Urothelium cell line (cell line): ENCODE results near the gene PDCD11.
A peak's percentile ranks its signal among the peaks of the same experiment; 100 is the strongest.
"Not testable (repeated sequence)": the region's sequence is repeated elsewhere in the genome, so short reads cannot be mapped to it uniquely, and the experiment has no call there.

Experiments used
- DNase-seq: peaks from one replicate; pipeline ENCODE4 v3.0.0; 2011; ENCODE audit warnings: low spot score, mixed read lengths
- FAIRE-seq: peaks from 2 replicates; lab custom pipeline; 2011; peaks lifted over from hg19 to GRCh38; lab: Jason Lieb, UNC

PDCD11 gene

GRCh38 chr10:103470761-103471653, 74.6 kb downstream of the PDCD11 start:
- DNase-seq, result peak; percentile 87
- peak; percentile 20 for FAIRE-seq

GRCh38 chr10:103472005-103472404, 75.6 kb downstream of the PDCD11 start:
- DNase-seq (no peak), FAIRE-seq (no peak)

- DNase-seq, result no peak
- no peak for FAIRE-seq
Observed at GRCh38 chr10:103473261-103473671, 76.8 kb downstream of the PDCD11 start.

- no peak for DNase-seq
- FAIRE-seq, result no peak
Observed at GRCh38 chr10:103474077-103474476, 77.7 kb downstream of the PDCD11 start.

- no peak for DNase-seq
- FAIRE-seq, result no peak
Observed at GRCh38 chr10:103475437-103475836, 79.0 kb downstream of the PDCD11 start.

- DNase-seq (no peak), FAIRE-seq (no peak)
Observed at GRCh38 chr10:103476046-103476768, 79.8 kb downstream of the PDCD11 start.

- DNase-seq (no peak), FAIRE-seq (peak; percentile 23)
Observed at GRCh38 chr10:103478671-103479070, 82.2 kb downstream of the PDCD11 start.

GRCh38 chr10:103479135-103479534, 82.7 kb downstream of the PDCD11 start, which contains the start of gene CALHM3:
Gene CALHM3, minus strand, starts transcription at chr10:103479240. Its CDS starts 208 bp downstream, at chr10:103479032.
- FAIRE-seq (no peak), DNase-seq (peak; percentile 82)

GRCh38 chr10:103480521-103480920, 84.1 kb downstream of the PDCD11 start:
- no peak for DNase-seq
- FAIRE-seq, result no peak

- FAIRE-seq (peak; percentile 88), DNase-seq (peak; percentile 62)
Observed at GRCh38 chr10:103481974-103482531, 85.6 kb downstream of the PDCD11 start.

GRCh38 chr10:103486635-103487409, 90.4 kb downstream of the PDCD11 start:
- not testable (repeated sequence) for DNase-seq, FAIRE-seq

GRCh38 chr10:103487410-103487708, 90.9 kb downstream of the PDCD11 start:
- no peak for FAIRE-seq
- DNase-seq, result no peak

GRCh38 chr10:103490986-103491314, 94.5 kb downstream of the PDCD11 start:
- FAIRE-seq, result no peak

GRCh38 chr10:103491729-103492364, 95.4 kb downstream of the PDCD11 start:
- peak; percentile 20 for FAIRE-seq
- peak; percentile 91 for DNase-seq

More at GRCh38 chr10:103490986-103491314, 94.5 kb downstream of the PDCD11 start:
- no peak for DNase-seq

GRCh38 chr10:103492655-103493261, 96.3 kb downstream of the PDCD11 start:
- DNase-seq (no peak), FAIRE-seq (no peak)

GRCh38 chr10:103493362-103493915, 97.0 kb downstream of the PDCD11 start, which contains the start of gene NEURL1:
Gene NEURL1, plus strand, starts transcription at chr10:103493705. Its CDS starts 683 bp downstream, at chr10:103494388.
- FAIRE-seq (no peak), DNase-seq (no peak)

- no peak for DNase-seq
- no peak for FAIRE-seq
Observed at GRCh38 chr10:103493916-103494877, 97.8 kb downstream of the PDCD11 start.

GRCh38 chr10:103495321-103495720, 98.9 kb downstream of the PDCD11 start:
- FAIRE-seq (no peak), DNase-seq (no peak)
